A549 (cell line): ENCODE data around the gene ATAD2B.
"Not testable (repeated sequence)": the region's sequence is repeated elsewhere in the genome, so short reads cannot be mapped to it uniquely, and the experiment has no call there.

Experiments used
- CHD2 ChIP-seq: fragments of 150-350 bp; IDR thresholded peaks from 2 replicates; pipeline ENCODE4 v1.6.1; 2014; ENCODE audit warnings: low read length; ENCODE audit not compliant: partially characterized antibody
- CTCF ChIP-seq: fragments of >200 bp; sonication (Bioruptor Twin); formaldehyde crosslinking; IDR thresholded peaks from 3 replicates; pipeline ENCODE4 v1.5.1; 2016
- EP300 ChIP-seq, 2 experiments: fragments of >200 bp; sonication (Bioruptor Twin); formaldehyde crosslinking; IDR thresholded peaks; 2 replicates in 1 of 2; 3 replicates in 1 of 2; pipeline ENCODE4 v1.6.1; 2016 to 2017
- HEYL ChIP-seq: fragments of 250-450 bp; sonication (Bioruptor Pico); IDR thresholded peaks from 2 replicates; pipeline ENCODE4 v1.8.0; 2021; ENCODE audit warnings: mild to moderate bottlenecking, moderate library complexity
- MAZ ChIP-seq: fragments of 150-350 bp; IDR thresholded peaks from 2 replicates; pipeline ENCODE4 v1.6.1; 2014; ENCODE audit warnings: antibody characterized with exemption, low read depth, low read length, borderline replicate concordance
- MYC ChIP-seq: IDR thresholded peaks from 2 replicates; pipeline ENCODE4 v1.6.1; 2012; ENCODE audit warnings: mild to moderate bottlenecking, inconsistent platforms, low read length, improper control_type of control experiment, borderline replicate concordance
- POLR2A ChIP-seq: IDR thresholded peaks from 2 replicates; pipeline ENCODE4 v1.6.1; 2012; ENCODE audit warnings: mild to moderate bottlenecking, low read length
- POLR2AphosphoS2 ChIP-seq: conservative IDR thresholded peaks from 2 replicates; pipeline ENCODE4 v1.6.1; 2012; ENCODE audit warnings: low read length, improper control_type of control experiment, inconsistent platforms
- RAD21 ChIP-seq, 2 experiments: fragments of >200 bp in 1 of 2; sonication (Bioruptor Twin) in 1 of 2; formaldehyde crosslinking in 1 of 2; IDR thresholded peaks in 1 of 2; conservative IDR thresholded peaks in 1 of 2; 2 replicates in 1 of 2; 3 replicates in 1 of 2; pipeline ENCODE4 v1.6.1; 2012 to 2018; ENCODE audit warnings: inconsistent platforms in 1 of 2
- RCOR1 ChIP-seq: fragments of 150-350 bp; IDR thresholded peaks from 2 replicates; pipeline ENCODE4 v1.6.1; 2014; ENCODE audit warnings: antibody characterized with exemption, low read length, low read depth
- SMC3 ChIP-seq: fragments of >200 bp; sonication (Bioruptor Twin); formaldehyde crosslinking; IDR thresholded peaks from 3 replicates; pipeline ENCODE4 v1.6.1; 2018; ENCODE audit warnings: inconsistent platforms
- SREBF2 ChIP-seq: fragments of 450-650 bp; IDR thresholded peaks from 2 replicates; pipeline ENCODE4 v1.6.1; 2014; ENCODE audit warnings: mild to moderate bottlenecking, moderate library complexity
- USF2 ChIP-seq: fragments of 450-650 bp; IDR thresholded peaks from 2 replicates; pipeline ENCODE4 v1.6.1; 2014; ENCODE audit warnings: antibody characterized with exemption

GRCh38 chr2:23952558-23952957 is 25.6 kb upstream of the ATAD2B start:
- not testable (repeated sequence) for TF ChIP-seq CTCF; RCOR1; CHD2; POLR2A; SMC3; USF2; SREBF2; MAZ; HEYL (CRISPR knock-in tag); RAD21 (conservative IDR thresholded peaks at IDR 0.05 in 1 of 2, IDR thresholded peaks at IDR 0.05 in 1 of 2); POLR2AphosphoS2; EP300 (IDR thresholded peaks at IDR 0.05); MYC
